ENCODE data around the gene SF1.

Gene SF1

GRCh38 chr11:64742889-64743590, 35.3 kb downstream of the SF1 start:
- peak; percentile 78 for TF ChIP-seq CTCF (conservative IDR thresholded peaks at IDR 0.05; ENCODE audit: low read depth, low read length)
- peak overlapping the region; percentile 12 for H3K4me3 ChIP-seq (ENCODE audit: low read length)
- no peak for DNase-seq (ENCODE audit: low read depth)

GRCh38 chr11:64742087-64742888, 36.1 kb downstream of the SF1 start:
- no peak overlapping the region for H3K4me3 ChIP-seq (ENCODE audit: low read length)
- TF ChIP-seq CTCF (conservative IDR thresholded peaks at IDR 0.05; ENCODE audit: low read depth, low read length): no peak
- no peak for DNase-seq (ENCODE audit: low read depth)

GRCh38 chr11:64741375-64742086, 36.8 kb downstream of the SF1 start:
- no peak for DNase-seq (ENCODE audit: low read depth)
- TF ChIP-seq CTCF (conservative IDR thresholded peaks at IDR 0.05; ENCODE audit: low read depth, low read length): no peak
- H3K4me3 ChIP-seq (ENCODE audit: low read length): no peak overlapping the region

- DNase-seq (ENCODE audit: low read depth): no peak
- H3K4me3 ChIP-seq (ENCODE audit: low read length): no peak overlapping the region
- TF ChIP-seq CTCF (conservative IDR thresholded peaks at IDR 0.05; ENCODE audit: low read depth, low read length): no peak
Observed at GRCh38 chr11:64739871-64740270, 38.5 kb downstream of the SF1 start.

GRCh38 chr11:64736654-64737053, 41.7 kb downstream of the SF1 start:
- TF ChIP-seq CTCF (conservative IDR thresholded peaks at IDR 0.05; ENCODE audit: low read depth, low read length): no peak
- DNase-seq (ENCODE audit: low read depth): no peak
- H3K4me3 ChIP-seq (ENCODE audit: low read length): no peak overlapping the region

- DNase-seq (ENCODE audit: low read depth): no peak
- no peak for TF ChIP-seq CTCF (conservative IDR thresholded peaks at IDR 0.05; ENCODE audit: low read depth, low read length)
- no peak overlapping the region for H3K4me3 ChIP-seq (ENCODE audit: low read length)
Observed at GRCh38 chr11:64735725-64736259, 42.5 kb downstream of the SF1 start.
